ENCODE results near the gene CYP26B1. TPM values are rescaled to one million over a fixed set of nuclear protein-coding genes. Genes with fewer than 3 reads are reported as not detected.

The CYP26B1 gene
- total RNA-seq, 1 experiment from 2014 or later, result 3.0 TPM

GRCh38 chr2:72134408-72134996, 13.2 kb downstream of the CYP26B1 start:
- Mint-ChIP-seq H3K4me3 (ENCODE audit: low read depth, unreplicated experiment) (no peak overlapping the region), H3K4me1 (ENCODE audit: low read depth, unreplicated experiment) (no peaks in the 10 kb centered on the region), H3K36me3 (ENCODE audit: insufficient read depth, unreplicated experiment) (peaks cover 5% of the 10 kb centered on the region), H3K9me3 (ENCODE audit: low read depth, unreplicated experiment) (no peaks in the 10 kb centered on the region), H3K27me3 (ENCODE audit: unreplicated experiment) (peaks cover 14% of the 10 kb centered on the region), H3K27ac (ENCODE audit: unreplicated experiment) (no peak overlapping the region)
- CTCF ChIA-PET, result interaction anchor here (0.6 kb wide), 1 partner anchor 675 kb away, joined by 5 read pairs; no protein-coding TSS in a partner anchor
- intact Hi-C loops (cut with micrococcal nuclease; ENCODE audit: unreplicated experiment), result no loop called here
- no peak for DNase-seq
- BruUV-seq (replicated peaks), result no TSS peak
- TF ChIP-seq CTCF (IDR thresholded peaks at IDR 0.05; ENCODE audit: unreplicated experiment), result no peak

DNA sequence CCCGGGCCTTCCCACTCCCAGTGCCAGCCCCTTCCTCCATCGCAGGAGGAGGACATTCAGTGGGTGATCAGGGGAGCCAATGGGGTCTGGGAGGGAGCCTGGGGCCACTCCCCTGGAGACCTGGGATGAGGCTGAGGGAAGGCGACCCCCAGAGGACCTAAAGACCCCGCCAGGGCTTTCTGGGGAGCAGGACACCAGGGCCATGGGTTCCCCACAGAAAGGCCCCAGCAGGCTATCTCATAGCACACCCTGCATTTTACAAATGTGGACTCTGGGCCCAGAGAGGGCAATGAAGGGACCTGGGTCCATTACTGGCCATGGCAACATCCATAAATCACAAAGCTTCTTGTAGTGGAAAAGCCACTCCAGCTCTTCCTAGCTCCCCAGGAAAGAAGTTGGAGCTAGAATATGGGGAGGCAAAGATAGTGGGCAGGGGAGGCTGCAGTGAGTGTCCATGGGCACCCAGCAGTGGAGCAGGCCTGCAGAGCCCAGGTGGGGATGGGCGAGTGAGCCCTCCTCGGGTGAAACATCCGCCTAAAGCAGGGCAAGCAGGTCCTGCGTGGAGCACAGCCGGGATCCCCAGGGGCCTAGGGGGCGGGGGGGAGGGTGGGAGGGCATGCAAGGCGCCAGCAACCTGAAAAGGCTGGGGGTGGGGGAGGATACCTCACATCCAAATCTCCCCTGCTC, 13.8 kb downstream of the CYP26B1 start:
- peaks cover 14% of the 10 kb centered on the region for H3K27me3 Mint-ChIP-seq (ENCODE audit: unreplicated experiment)
- H3K4me1 Mint-ChIP-seq (ENCODE audit: low read depth, unreplicated experiment), result no peaks in the 10 kb centered on the region
- no peak for DNase-seq
- peaks cover 2% of the 10 kb centered on the region for H3K36me3 Mint-ChIP-seq (ENCODE audit: insufficient read depth, unreplicated experiment)
- no TSS peak for BruUV-seq (replicated peaks)
- CTCF ChIA-PET, result interaction anchor here (0.6 kb wide), 1 partner anchor 676 kb away, joined by 5 read pairs; no protein-coding TSS in a partner anchor
- no peak overlapping the region for H3K27ac Mint-ChIP-seq (ENCODE audit: unreplicated experiment)
- no peaks in the 10 kb centered on the region for H3K9me3 Mint-ChIP-seq (ENCODE audit: low read depth, unreplicated experiment)
- TF ChIP-seq CTCF (IDR thresholded peaks at IDR 0.05; ENCODE audit: unreplicated experiment), result no peak
- no peak overlapping the region for H3K4me3 Mint-ChIP-seq (ENCODE audit: low read depth, unreplicated experiment)
- intact Hi-C loops (cut with micrococcal nuclease; ENCODE audit: unreplicated experiment), result no loop called here

DNA sequence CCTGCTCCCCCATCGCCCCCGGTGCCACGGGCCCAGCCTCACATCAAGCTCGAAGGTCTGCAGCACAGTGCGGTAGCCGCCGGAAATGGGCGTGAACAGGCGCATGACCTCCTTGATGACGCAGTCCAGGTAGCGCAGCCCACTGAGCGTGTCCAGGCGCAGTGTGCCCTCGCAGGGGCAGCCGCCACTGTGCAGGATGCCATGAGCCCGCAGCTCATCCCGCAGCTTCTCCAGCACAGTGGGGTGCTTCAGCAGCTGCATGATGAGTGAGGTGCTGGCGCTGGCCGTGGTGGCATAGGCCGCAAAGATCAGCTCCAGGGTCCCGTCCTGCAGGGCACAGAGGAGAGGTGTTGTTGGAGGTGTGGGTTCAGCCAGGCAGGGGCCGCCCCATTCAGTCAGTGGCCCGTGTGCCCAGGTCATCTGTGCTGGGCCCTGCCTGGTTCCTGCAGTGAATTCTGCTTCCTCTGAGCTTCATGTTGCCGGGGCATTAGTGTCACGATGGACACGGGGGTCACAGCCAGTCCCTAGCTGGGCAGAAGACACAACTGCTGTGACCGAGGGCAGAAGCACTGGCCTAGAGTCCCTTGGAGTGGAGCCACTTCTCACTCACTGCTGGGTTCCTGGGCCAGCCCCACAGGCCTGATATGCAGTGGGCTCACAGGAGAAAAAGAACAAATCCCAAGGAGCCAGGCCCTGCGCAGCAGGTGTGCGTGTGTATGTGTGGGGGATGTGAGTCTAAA, 14.5 kb downstream of the CYP26B1 start:
- TF ChIP-seq CTCF (IDR thresholded peaks at IDR 0.05; ENCODE audit: unreplicated experiment), result no peak
- intact Hi-C loops (cut with micrococcal nuclease; ENCODE audit: unreplicated experiment), result no loop called here
- H3K4me1 Mint-ChIP-seq (ENCODE audit: low read depth, unreplicated experiment), result no peaks in the 10 kb centered on the region
- H3K4me3 Mint-ChIP-seq (ENCODE audit: low read depth, unreplicated experiment), result no peak overlapping the region
- H3K27me3 Mint-ChIP-seq (ENCODE audit: unreplicated experiment), result peaks cover 14% of the 10 kb centered on the region
- DNase-seq, result no peak
- no peaks in the 10 kb centered on the region for H3K36me3 Mint-ChIP-seq (ENCODE audit: insufficient read depth, unreplicated experiment)
- no TSS peak for BruUV-seq (replicated peaks)
- H3K27ac Mint-ChIP-seq (ENCODE audit: unreplicated experiment), result no peak overlapping the region
- H3K9me3 Mint-ChIP-seq (ENCODE audit: low read depth, unreplicated experiment), result no peaks in the 10 kb centered on the region
- CTCF ChIA-PET, result no interaction called here

DNA sequence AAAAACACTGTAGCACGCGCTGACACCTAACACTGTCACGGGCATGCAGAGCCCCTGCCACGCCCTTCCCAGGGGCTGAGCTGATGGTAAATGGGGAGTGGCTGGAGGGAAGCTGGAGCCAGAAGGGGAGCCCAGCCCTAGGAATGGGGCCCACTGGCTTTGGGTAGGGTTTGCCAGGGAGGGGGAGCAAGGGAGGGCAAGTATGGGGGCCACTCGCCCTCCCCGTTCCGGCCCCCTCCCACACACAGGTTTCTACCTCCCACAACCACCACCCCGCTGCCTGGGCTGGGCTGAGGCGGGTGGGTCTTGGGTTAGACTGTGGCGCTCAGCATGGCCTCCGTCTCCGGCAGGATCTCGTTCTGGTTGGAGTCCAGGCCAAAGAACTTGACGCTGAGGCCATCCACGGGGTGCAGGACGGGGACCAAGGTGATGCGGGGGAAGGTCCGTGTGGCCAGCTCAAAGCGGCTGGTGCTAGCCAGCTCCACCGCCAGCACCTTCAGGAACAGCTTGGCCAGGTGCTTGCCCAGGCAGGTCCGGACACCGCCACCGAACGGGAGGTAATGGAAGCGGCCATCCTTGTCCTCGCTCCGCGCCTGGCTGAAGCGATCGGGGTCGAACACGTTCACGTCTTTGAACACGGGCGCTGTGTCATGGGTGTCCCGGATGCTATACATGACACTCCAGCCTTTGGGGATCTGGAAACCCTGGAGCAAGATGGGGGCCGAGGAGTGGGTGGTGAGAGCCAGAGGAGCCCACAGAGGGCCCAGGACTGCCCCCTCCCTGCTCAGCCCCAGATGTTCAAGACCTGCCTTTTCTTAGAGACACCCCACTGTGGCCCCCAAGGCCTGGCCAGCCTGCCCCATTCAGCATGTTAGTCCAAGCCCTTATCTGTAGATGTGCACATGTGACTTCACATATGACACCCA, 15.5 kb downstream of the CYP26B1 start:
- no peaks in the 10 kb centered on the region for H3K4me1 Mint-ChIP-seq (ENCODE audit: low read depth, unreplicated experiment)
- no peak overlapping the region for H3K27ac Mint-ChIP-seq (ENCODE audit: unreplicated experiment)
- BruUV-seq (replicated peaks), result no TSS peak
- TF ChIP-seq CTCF (IDR thresholded peaks at IDR 0.05; ENCODE audit: unreplicated experiment), result no peak
- CTCF ChIA-PET, result interaction anchor here (0.6 kb wide), 1 partner anchor 258 kb away, joined by 3 read pairs; no protein-coding TSS in a partner anchor
- H3K27me3 Mint-ChIP-seq (ENCODE audit: unreplicated experiment), result peaks cover 20% of the 10 kb centered on the region
- no peak for DNase-seq
- H3K4me3 Mint-ChIP-seq (ENCODE audit: low read depth, unreplicated experiment), result no peak overlapping the region
- H3K36me3 Mint-ChIP-seq (ENCODE audit: insufficient read depth, unreplicated experiment), result no peaks in the 10 kb centered on the region
- intact Hi-C loops (cut with micrococcal nuclease; ENCODE audit: unreplicated experiment), result no loop called here
- H3K9me3 Mint-ChIP-seq (ENCODE audit: low read depth, unreplicated experiment), result no peaks in the 10 kb centered on the region

Data from Calu3 (cell line).